NCI-H128 (cell line): Measurements from ENCODE around the gene KRT35.

ENCODE experiments used
- DNase-seq: peaks from one replicate; lab custom pipeline; 2025; ENCODE audit not compliant: unreplicated experiment; lab: John Stamatoyannopoulos, UW

Gene KRT35

DNA sequence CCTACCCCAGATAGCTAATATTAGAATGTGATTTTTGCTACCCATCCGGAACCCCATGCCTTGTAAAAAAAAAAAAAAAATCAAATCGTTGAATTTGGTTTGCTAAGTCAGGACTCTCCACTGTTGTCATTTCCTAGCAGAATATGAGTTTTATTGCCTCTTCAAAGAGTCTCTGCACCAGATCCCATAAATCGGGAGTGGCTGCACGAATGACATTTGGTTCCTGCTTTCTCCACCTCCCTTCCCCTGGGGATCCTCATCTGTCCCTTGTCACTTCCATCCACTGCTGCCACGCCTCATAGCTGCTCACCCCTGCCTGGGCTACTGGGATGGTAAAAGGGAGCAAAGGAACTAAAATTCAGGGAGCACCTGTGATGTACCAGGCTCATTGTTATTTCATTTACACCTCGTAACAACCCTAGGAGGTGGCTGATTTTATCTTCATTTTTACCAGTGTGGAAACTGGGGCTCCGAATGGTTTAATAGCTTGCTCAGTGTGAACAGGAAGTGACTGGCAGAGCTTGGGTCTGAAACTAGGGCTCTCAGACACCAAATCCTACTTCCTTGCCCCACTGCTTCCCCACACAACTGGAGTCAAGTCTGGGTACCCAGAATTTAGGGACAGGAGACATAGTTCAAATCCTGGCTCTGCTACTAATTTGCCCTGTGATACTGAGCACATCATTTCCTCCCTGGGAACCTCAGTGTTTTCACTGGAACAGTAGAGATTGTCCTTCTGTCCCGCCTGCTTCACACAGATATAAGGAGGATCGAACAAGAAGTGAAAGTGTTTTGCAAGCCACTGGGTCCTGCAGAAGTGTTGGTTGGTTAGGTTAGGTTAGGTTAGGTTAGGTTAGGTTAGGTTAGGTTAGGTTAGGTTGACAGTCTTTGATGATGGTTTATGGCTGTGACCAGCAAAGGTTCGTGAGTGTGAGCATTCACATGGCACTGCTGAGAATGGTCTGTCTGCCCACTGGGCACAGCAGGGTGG lies 9.3 kb upstream of the KRT35 start:
- no peak for DNase-seq

DNA sequence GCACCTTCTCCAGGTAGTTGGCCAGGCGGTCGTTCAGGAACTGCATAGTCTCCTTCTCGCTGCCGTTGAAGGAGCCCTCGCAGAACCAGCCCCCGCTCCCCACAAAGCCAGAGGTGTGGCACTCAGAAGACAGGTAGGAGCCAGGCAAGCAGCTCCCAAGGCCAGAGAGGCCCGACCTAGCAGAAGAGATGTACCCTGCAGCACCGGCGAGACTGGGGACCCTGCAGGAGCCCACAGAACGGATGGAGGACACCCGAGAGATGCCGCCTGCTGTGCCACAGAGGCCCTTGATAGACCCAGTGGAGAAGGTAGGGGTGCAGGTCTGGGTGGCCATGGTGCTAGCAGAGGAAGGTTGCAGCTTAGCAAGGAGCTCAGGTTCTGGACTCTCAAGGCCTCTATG lies 8.6 kb upstream of the KRT35 start, which contains the start of gene KRT36:
Gene KRT36, minus strand, starts transcription at position 380 of the 400 bp plus-strand sequence. Its CDS starts 46 bp downstream, at position 334.
- no peak for DNase-seq

DNA sequence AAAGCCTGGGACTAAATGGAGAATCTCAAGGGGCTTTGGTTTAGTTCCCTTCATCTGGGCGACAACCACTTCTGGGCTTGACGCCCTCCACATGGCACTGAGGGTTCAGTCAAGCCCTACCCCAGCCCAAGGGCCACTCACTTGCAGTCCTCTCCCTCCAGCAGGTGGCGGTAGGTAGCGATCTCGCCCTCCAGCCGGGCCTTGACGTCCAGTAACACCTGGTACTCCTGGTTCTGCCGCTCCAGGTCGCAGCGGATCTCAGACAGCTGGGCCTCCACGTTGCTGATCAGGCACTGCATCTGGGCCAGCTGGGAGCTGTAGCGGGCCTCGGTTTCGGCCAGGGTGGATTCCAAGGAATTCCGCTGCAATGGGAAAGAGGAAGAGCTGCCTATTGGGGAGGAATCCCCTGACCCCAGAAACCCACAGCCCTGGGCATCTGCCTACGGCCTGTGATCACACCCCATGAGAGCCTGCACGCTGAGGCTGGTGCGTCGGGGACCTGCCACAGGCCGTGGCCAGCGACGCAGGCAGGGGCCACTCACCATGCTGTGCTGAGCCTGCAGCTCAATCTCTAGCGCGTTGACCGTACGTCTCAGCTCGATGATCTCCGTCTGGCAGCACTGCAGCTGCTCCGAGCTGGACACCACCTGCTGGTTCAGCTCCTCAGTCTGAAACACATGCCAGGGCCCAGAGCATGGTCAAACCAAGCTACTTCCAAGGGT lies 6.0 kb upstream of the KRT35 start:
- DNase-seq, result no peak

DNA sequence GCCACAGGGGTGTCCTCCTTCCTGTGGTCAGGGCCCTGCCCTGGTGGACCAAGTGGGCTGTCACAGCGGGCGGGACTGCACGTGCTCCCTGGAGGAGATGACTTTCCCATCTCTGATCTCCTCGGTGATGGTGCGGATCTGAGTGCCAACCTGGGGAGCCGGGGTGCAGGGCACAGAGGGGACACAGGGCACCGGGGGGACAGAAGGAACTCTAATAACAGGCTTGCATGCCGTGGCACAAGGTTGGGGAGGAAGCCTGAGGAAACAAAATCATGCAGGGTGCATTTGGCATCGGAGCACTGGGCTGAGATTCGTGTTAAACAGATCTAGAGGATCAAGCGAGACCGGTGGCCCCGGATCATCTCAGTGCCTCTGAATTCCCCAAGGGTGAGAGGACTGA lies 5.4 kb upstream of the KRT35 start:
- DNase-seq, result no peak

DNA sequence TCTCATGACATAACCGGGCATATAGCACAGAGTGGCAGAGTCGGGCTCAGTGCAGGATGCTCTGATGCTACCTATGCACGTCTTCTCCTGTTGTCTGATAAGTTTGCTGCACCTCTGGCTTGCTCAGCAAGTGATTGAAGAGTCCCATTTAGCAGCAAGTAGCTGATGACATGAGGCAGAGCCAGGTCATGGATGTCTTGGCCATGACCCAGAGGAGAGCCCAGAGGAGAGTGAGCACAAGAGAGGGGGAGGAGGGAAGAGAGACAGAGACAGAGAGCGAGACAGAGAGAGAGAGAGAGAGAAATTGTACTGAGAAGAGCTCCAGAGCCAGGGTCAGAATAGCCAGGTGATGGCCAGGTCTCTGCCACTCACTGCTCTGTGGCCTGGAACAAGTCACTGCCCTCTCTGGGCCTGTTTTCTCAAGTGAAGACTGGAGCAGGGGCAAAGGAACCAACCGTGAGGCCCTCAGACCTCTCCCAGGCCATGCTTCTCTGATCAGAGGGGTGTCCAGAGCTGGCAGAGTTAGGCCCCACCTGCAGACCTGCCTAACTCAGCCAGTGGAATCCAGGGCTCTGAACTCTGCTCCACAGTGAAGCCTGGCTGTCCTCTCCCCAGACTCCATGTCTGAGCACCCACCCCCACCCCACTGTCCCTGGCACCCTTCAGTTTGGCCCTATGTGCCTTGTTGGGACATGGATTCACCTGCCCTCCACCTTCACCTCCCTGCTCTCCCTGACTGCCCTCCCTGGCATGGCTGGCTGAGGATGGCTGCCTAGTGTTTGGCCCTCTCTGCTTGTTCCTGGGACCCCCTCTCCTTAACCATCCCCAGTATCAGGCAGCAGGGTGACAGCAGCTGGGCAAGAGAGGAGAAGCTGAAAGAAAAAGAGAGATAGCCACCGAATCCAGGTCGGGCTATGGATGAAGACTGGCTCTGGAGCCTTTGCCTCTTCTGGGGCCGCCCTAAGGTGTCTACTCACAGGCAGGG lies 4.3 kb upstream of the KRT35 start:
- DNase-seq, result no peak

DNA sequence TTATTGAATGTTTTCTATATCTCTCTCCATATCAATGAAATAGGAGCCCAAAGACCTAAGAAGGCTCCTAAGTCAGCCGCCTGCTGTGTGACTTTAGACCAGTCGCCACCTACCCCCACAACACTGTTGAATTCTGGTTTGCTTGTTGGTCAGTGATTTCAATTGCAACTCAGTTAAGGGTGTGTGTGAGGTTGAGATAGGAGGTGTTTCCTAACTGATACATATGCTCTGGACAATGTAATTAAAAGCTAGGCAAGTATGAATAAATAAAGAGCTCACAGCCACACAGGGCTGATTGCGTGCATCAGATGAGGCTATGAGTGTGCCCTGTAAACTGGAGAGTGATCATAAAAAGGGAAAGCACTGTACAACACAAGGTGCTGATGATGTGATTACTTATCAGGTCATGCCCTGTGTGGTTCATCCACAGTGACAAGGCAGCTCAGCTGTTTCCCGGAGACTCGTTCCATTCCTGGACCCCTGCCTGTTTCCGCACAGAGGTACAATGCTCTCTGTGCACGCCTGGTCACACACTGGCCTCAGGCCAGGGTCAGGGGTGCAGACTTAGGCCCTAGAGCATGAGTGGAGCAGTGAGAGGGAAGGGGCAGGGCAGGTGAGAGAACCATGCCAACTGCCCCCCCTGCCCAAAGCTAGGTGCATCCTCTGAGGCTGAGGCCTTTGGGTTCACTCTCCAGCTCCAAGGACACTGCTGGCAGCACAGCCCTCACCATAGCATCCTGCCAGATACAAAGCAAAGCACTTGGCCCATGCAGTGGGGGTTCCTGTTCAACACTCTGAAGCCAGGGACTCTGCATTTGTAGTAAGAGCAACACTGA lies 3.3 kb upstream of the KRT35 start:
- DNase-seq, result no peak

DNA sequence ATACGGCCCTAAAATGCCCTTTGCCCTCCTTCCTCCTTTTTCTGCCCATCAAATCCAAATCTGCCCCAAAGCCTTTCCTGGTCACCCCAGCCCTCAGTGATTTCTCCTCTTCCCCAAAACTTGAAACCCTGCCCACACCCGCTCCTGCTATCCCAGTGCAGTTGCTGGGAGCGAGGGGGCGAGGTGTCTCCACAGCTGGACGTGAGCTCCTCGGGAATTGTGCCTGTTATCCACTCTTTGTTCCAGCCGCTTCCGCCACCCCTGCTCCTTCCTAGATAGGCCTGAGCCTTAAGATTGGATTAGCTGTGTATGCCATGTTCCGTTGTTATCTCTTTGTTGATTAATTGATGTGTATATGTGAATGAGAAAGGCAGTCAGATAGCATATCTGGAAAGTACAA lies 2.6 kb upstream of the KRT35 start:
- DNase-seq, result no peak

DNA sequence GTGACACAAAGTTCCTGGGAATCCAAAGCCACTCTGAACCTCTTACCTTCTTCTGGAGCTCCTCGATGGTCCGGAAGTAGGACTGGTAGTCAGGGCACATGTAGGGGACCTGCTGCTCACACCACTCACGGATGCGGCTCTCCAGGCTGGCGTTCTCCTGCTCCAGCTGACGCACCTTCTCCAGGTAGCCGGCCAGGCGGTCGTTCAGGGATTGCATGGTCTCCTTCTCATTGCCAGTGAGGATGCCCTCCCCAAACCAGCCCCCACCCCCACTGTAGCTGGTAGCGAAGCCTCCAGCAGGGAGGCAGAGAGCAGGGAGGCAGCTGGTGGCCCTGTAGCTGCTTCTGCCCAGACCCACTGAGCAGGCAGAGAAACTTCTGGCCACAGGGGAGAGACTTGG lies 370 bp downstream of the KRT35 start:
- no peak for DNase-seq

DNA sequence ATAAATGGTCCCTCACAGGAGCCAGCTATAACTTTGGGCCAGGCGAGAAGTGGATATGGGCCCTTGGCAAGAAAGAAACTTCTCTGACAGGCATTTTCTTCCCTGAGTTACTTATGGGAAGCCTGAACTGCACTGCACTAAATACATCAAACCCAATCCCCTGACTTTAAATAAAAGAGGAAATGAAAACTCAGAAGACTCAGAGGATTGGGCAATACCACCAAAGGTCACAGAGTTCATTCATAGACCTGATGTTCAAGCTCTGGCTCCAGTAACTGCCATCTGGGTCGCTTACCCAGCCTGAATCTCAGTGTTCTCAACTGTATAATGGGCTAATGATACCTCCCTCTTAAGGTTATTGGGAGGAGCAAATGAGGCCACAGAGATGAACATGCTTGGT lies 815 bp downstream of the KRT35 start:
- DNase-seq, result no peak

DNA sequence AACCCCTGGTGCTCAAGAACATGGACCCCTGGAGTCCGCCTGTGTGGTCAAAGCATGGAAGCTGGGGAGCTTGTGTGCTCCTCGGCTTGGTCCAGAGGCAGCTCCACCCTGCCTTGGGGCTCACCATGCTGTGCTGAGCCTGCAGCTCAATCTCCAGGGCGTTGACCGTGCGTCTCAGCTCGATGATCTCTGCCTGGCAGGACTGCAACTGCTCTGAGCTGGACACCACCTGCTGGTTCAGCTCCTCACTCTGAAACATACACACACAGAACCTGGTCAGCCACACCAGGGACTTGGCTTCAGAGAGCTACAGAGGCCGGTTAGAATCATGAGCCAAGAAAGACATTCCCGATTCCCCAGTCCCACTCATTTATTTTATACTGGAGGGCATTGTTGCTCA lies 2.7 kb downstream of the KRT35 start:
- DNase-seq, result no peak

DNA sequence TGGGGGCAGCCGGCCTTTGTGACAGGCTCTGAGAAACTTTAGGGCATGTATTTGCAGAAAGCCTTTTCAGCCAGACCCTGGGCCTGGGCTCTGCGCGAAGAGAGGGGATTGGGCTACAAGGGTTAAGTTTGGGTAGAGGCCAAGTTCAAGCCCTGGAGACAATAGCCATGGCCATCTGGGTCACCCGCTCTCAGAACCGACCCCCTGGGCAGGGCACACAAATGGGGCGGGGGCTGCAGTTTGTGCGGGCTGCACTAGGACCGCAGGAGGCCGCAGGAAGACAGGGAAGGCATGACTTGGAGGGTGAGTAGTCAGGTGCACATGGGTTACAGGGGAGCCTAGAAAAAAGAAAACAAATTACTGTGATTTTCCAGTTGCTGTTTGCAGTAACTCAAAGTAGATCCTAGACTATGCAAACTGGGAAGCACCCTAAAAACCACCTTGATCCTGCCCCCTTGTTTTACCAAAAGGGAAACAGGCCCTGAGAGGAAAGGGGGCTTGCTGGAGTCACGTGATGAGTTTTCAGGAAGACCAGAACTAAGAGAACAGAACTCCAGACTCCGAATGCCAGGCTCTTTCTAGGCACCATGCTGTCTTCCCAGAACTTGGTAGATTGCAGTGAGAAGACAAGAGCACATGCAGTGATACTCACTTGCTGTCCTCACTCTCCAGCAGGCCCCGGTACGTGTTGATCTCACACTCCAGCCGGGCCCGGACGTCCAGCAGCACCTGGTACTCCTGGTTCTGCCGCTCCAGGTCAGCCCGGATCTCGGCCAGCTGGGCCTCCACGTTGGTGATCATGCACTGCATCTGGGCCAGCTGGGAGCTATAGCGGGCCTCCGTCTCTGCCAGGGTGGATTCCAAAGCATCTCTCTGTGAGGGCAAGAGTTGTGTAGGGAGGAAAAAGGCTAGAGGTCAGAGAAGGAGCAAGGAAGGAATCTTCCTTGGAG lies 3.8 kb downstream of the KRT35 start:
- DNase-seq, result no peak

DNA sequence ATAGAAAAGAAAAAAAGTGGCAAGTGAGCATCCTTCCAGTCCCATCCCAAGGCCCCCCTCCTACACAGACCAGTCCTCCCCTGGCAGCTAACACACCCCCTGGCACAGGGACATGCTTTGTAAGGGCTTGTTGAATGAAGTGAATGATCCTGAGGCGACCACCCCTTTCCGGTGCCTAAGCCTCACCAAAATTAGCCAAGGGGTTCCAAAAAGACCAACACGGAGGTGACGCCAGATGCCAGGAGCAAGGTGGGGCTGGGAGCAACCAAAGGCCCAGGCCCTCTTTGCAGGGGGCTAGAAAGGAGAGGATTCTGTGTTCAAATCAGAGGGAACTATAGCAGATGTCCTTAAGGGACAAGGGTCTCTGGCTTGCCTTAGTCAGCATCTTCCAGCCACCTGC lies 5.5 kb downstream of the KRT35 start:
- DNase-seq, result no peak

DNA sequence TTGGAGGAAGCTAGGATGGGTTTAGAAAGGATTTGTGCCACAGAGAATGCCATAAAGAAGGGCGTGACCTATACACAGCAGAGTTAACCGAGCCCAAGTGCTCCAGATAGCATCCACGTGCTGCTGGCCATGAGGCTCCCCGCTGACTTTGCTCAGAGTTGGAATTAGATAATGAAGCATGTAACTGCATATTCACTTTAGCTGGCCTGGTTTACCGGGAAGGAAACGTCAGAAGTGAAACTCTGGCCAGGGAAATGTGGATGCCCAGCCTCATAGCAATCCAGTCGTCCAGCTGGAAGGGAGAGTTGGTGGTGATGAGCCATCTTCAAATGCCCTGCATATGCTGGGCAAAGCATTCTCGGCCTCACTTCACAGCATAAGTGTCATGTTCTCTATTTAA lies 6.1 kb downstream of the KRT35 start:
- DNase-seq, result no peak

DNA sequence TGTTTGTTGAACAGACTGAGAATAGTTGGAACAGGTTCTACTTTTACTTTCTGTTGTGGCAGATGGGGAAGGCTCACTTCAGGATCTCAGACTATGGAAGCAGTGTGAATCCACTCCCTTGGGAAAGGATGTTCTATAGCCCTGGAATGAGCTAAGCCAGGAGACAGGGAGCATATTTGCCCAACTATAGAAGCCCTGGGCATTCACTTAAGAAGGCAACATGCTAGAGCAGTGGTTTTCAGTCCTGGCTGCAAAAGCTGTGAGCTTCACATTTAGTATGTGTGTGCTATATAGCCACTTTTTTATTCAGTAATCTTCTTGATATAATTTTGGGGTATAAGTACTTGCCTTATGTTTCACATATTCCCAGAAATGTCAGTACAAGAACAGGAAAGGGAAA lies 12.6 kb downstream of the KRT35 start:
- no peak for DNase-seq

DNA sequence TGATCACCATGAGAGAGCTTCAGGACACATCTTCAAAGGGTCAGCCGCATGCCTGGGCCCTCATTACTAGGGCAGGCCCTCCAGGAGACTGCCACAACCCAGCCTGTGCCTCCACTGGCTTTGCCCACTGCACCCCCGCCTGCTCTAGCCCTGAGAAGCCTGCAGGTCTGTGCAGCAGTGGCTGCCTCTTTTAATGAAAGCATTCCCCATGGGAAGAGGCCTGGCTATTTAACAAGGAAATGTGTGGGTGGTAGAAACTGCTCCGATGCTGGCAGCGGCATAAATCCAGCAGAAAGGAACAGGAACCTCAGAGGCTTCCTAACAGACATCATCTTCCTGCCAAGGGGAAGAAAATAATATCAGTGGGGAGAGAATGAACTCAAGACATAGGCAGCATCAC lies 13.4 kb downstream of the KRT35 start:
- no peak for DNase-seq

DNA sequence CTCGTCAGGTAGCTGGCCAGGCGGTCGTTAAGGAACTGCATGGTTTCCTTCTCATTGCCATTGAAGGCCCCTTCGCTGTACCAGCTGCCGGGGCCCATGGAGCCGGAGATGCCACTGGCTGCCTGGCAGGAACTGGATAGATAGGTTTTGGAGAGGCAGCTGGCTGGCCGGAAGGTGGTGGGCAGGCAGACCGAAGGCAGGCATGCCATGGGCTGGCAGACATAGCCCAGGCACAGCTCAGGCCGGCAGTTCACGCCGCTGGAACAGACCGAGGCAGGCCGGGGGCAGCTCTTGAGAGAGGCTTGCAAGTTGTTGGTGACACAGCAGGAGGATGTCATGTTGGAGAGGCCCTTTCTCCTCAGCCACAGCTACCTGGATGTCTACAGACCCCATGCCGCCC lies 14.0 kb downstream of the KRT35 start, which contains the start of gene KRT32:
Gene KRT32, minus strand, starts transcription at position 399 of the 400 bp plus-strand sequence. Its CDS starts 61 bp downstream, at position 338.
- DNase-seq, result no peak

DNA sequence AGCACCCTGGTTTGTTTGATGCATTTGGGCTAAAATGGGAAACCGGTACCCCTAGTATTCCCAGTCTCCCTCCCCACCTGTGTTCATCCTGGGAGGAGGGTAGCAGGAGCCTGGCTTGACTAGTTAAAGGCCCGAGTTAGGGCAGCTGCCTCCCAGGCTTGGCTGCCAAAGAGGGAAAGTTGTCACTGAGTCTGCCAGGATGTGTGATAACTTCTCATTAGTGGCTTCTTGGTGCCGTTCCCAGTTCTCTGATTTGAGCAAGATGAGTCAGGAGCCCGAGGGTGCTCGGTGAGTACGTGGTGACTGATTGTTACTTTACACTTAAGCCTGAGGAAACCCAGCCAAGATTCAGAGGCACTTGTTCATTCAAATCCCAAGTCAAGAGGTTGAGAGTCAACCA lies 16.3 kb downstream of the KRT35 start:
- no peak for DNase-seq

DNA sequence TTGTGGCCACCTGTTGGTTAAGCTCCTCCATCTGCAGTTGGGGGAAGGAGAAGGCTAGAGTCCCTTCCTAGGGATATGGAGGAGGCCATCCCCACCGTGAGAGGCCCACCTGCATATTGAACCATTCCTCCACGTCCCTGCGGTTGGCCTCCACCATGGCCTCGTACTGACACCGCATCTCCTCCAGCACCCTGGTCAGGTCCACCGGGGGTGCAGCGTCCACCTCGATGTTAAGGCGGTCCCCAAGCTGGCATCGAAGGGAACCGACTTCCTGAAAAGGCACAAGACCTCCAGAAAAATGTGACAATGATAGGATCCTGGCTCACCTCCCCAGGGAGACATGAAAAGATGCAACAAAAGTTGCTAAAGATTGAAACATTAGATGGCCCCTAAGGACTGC lies 16.8 kb downstream of the KRT35 start:
- no peak for DNase-seq

DNA sequence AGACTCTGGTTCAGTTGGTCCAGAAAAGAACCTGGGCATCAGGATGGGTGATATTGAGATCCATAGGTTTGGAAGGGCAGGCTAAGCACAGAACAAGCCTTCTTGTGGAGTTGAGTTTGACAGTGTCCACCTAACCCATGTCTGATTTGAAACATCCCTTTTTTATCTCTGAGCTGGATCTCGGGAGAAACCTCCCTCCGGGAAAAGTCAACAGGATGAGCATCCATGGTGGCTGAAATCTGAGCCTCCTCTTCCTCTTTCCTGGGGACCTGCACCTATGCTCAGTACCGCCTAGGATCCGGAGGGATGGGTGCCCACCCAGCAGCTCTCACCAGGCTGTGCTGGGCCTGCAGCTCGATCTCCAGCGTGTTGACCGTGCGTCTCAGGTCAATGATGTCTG lies 17.2 kb downstream of the KRT35 start:
- no peak for DNase-seq
